AG04449 (cell line): ENCODE results near the gene LAMA2.

Source experiments
- CTCF ChIA-PET: fragments of 350-600 bp; formaldehyde crosslinking; extraction: SDS; loops from one replicate; lab custom pipeline; 2021; ENCODE audit warnings: antibody characterized with exemption; lab: Yijun Ruan, JAX
- POLR2A ChIA-PET: fragments of 400-600, 350-600 bp; formaldehyde crosslinking; extraction: SDS; loops from one replicate; lab custom pipeline; 2020; ENCODE audit warnings: antibody characterized with exemption, inconsistent platforms; lab: Yijun Ruan, JAX
- DNase-seq: peaks from one replicate; pipeline ENCODE4 v3.0.0-alpha.2; 2010; ENCODE audit warnings: low read depth, low spot score
- H3K4me3 ChIP-seq: 2 replicates; pipeline ENCODE4 v1.5.1; 2011; ENCODE audit warnings: low read depth, mild to moderate bottlenecking, control low read depth, low read length
- TF ChIP-seq, protein P1 (sequence below): IDR thresholded peaks from one replicate; pipeline ENCODE4 v1.5.1; 2011; ENCODE audit warnings: mild to moderate bottlenecking, moderate library complexity, low read length, control low read depth, inconsistent platforms; ENCODE audit not compliant: insufficient read depth; ENCODE audit errors: missing control alignments

The LAMA2 gene

DNA sequence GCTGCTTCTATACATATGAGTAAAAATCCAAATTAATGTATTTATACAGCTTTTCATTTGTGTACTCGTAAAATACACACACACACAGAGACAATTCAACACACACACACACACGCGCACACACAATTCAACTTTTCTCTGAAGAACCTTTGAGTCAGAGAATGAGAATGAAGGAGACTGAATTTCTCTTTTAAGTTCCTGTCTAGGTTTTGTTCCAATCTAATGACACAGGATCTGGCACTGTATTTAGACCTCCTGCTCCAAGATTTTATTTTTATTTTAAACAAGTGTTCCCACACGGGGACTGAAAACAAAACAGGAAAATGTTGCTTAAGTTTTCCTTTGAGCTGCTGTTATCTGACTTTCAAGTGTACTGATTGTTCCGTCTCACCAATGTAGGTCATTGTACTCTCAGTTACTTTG lies 250.8 kb downstream of the LAMA2 start:
- DNase-seq: no peak
- TF ChIP-seq, protein P1, sequence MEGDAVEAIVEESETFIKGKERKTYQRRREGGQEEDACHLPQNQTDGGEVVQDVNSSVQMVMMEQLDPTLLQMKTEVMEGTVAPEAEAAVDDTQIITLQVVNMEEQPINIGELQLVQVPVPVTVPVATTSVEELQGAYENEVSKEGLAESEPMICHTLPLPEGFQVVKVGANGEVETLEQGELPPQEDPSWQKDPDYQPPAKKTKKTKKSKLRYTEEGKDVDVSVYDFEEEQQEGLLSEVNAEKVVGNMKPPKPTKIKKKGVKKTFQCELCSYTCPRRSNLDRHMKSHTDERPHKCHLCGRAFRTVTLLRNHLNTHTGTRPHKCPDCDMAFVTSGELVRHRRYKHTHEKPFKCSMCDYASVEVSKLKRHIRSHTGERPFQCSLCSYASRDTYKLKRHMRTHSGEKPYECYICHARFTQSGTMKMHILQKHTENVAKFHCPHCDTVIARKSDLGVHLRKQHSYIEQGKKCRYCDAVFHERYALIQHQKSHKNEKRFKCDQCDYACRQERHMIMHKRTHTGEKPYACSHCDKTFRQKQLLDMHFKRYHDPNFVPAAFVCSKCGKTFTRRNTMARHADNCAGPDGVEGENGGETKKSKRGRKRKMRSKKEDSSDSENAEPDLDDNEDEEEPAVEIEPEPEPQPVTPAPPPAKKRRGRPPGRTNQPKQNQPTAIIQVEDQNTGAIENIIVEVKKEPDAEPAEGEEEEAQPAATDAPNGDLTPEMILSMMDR: no peak
- ChIA-PET POLR2A (no interaction called here), CTCF (no interaction called here)
- no peak overlapping the region for H3K4me3 ChIP-seq

DNA sequence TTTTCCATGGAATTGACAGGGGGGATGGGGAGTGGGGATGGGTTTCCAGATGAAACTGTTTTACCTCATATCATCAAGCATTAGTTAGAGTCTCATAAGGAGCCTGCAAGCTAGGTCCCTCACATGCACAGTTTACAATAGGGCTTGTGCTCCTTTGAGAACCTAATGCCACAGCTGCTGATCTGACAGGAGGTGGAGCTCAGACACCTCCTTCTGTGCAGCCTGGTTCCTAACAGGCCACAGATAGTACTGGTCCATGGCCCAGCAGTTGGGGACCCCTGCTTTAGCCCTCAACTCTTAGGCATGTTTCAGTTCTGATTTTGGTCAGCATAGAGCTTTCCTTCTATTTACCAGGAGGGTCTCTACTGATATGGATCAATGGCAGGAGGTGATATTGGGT lies 251.6 kb downstream of the LAMA2 start:
- no peak overlapping the region for H3K4me3 ChIP-seq
- no peak for DNase-seq
- POLR2A ChIA-PET: no interaction called here
- CTCF ChIA-PET: no interaction called here
- TF ChIP-seq, protein P1: no peak

- TF ChIP-seq, protein P1: no peak
- POLR2A ChIA-PET: no interaction called here
- DNase-seq: no peak
- CTCF ChIA-PET: interaction anchor here (1.1 kb wide), 1 partner anchor 9 kb away, joined by 3 read pairs; no protein-coding TSS in a partner anchor
- no peak overlapping the region for H3K4me3 ChIP-seq
Measured at GRCh38 chr6:129135451-129135850, 252.5 kb downstream of the LAMA2 start.

GRCh38 chr6:129136751-129137150 lies 253.8 kb downstream of the LAMA2 start:
- DNase-seq: no peak
- H3K4me3 ChIP-seq: no peak overlapping the region
- ChIA-PET CTCF (no interaction called here), POLR2A (no interaction called here)
- TF ChIP-seq, protein P1: no peak

GRCh38 chr6:129138739-129139405 lies 255.9 kb downstream of the LAMA2 start:
- no peak for DNase-seq
- TF ChIP-seq, protein P1: no peak
- POLR2A ChIA-PET: no interaction called here
- H3K4me3 ChIP-seq: no peak overlapping the region
- CTCF ChIA-PET: no interaction called here

DNA sequence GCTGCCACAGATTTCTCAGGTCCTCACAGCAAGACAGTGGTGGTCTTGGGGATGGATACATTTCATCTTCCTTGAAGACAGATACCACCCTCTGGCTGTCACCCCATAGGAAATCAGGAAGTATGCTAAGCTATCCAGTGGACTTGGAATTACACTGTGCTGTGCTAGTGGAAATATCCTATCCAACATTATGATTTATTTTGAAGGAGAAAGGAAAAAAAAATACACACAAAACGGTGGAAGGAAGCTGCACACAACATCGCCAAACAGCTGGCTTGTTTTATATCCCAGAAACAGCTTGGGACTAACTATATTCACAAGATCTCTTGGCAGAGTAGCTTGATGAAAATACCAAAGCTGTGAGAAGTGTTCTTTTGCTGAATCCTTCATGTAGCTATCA lies 257.6 kb downstream of the LAMA2 start:
- POLR2A ChIA-PET: no interaction called here
- no peak overlapping the region for H3K4me3 ChIP-seq
- CTCF ChIA-PET: no interaction called here
- TF ChIP-seq, protein P1: no peak
- DNase-seq: peak; percentile 7
